Heart left ventricle (tissue), 13 donors: ENCODE data around the gene TAF10.

ENCODE experiments used
- POLR2A ChIP-seq, 2 donors: fragments of 450-650 bp; IDR thresholded peaks; one replicate each; pipeline ENCODE4 v1.6.1; 2017; ENCODE audit warnings: antibody characterized with exemption in 2 of 2, mild to moderate bottlenecking in 2 of 2, moderate library complexity in 2 of 2
- TF ChIP-seq, protein P1 (sequence below), 12 donors: fragments of 200-600 bp; sonication (generic) in 4 of 12; IDR thresholded peaks; one replicate each; pipeline versions ENCODE4 v1.5.0 to v1.8.0; 2018 to 2022; ENCODE audit warnings: antibody characterized with exemption in 12 of 12, mild to moderate bottlenecking in 5 of 12
- donor health status: ischemic (EF 13 %, LVEDD 7.1; RV severe dilation, severe dysfunction).
- donor health status: DM: no; HTN: yes; CAD: no.
- donor health status: DM: no; HTN: no; CAD: no.
- donor health status: ischemic (EF 25% LVEDD 6.9; RV normal size, moderate dysfunction).
- donor health status: ischemic (EF 25% LVEDD 5.7; RV mildly dilated, moderate dysfunction).
- donor health status: ischemic (EF 35%, LVEDD 5.7; RV mildly dilated, moderate dysfunction).
- donor health status: nonischemic (EF 11% LVEDD 7.7; RV severe dilation, severe dysfunction).
- donor health status: DM: yes; HTN: yes; CAD: no.
- donor health status: PGD.
- donor health status: ischemic (EF 29% LVEDD 5.4; RV normal size, mild dysfunction).
- donor health status: nonischemic (EF 23%, LVEDD 6.1; RV moderate dilation, normal function).

DNA sequence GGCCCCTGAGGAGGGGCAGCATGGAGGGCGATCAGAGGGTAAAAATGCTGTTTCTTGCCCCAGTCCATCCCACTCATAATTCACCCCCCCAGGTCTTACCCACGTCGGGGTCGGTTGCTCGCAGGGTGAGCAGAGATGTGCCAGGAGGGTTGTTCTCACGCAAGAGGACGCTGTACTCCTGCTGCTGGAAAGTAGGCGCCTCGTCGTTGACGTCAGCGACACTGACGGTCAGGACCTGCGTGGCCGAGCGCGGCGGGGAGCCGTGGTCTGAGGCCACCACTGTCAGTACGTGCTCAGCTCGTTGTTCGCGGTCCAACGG, 17.5 kb upstream of the TAF10 start:
- TF ChIP-seq, protein P1, sequence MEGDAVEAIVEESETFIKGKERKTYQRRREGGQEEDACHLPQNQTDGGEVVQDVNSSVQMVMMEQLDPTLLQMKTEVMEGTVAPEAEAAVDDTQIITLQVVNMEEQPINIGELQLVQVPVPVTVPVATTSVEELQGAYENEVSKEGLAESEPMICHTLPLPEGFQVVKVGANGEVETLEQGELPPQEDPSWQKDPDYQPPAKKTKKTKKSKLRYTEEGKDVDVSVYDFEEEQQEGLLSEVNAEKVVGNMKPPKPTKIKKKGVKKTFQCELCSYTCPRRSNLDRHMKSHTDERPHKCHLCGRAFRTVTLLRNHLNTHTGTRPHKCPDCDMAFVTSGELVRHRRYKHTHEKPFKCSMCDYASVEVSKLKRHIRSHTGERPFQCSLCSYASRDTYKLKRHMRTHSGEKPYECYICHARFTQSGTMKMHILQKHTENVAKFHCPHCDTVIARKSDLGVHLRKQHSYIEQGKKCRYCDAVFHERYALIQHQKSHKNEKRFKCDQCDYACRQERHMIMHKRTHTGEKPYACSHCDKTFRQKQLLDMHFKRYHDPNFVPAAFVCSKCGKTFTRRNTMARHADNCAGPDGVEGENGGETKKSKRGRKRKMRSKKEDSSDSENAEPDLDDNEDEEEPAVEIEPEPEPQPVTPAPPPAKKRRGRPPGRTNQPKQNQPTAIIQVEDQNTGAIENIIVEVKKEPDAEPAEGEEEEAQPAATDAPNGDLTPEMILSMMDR (IDR thresholded peaks at IDR 0.05), result no peak
- no peak for TF ChIP-seq POLR2A (IDR thresholded peaks at IDR 0.05)
